NCI-H1694 treated with DMSO at 0.1 percent for 48 hours (cell line): ENCODE measurements around the gene MLANA.

ENCODE experiments used
- DNase-seq: peaks from one replicate; lab custom pipeline; 2025; lab: John Stamatoyannopoulos, UW

MLANA gene

DNA sequence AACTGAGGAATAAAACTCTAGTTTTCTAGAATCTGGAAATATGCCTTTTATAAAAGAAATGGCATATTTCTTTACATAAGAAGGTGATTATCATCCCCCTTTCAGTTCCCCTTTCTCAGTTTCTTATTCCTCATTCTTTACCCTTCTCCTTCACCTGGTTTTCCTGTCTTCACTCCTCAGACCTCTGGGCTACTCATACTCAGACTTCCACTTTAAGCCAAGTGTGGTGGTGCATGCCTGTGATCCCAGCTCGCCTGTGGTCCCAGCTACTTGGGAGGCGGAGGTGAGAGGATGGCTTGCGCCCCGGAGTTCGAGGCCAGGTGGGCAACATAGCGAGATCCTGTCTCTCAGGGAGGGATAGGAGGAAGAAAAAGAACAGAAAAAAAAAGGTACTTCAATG is 67.6 kb downstream of the MLANA start:
- no peak for DNase-seq
